HL-60/S4 treated with retinoic acid at 250 ng/mL for 4 days and 3 days (cell line): ENCODE data around the gene BLVRA.
"Not testable (repeated sequence)": the region's sequence is repeated elsewhere in the genome, so short reads cannot be mapped to it uniquely, and the experiment has no call there.

ENCODE experiments used
- in situ Hi-C: fragments of 300-500 bp; cut with MboI; formaldehyde crosslinking; loops from 2 replicates; pipeline ENCODE4 v1.7.0; 2022; ENCODE audit warnings: low sequenced_read_pairs

The BLVRA gene

DNA sequence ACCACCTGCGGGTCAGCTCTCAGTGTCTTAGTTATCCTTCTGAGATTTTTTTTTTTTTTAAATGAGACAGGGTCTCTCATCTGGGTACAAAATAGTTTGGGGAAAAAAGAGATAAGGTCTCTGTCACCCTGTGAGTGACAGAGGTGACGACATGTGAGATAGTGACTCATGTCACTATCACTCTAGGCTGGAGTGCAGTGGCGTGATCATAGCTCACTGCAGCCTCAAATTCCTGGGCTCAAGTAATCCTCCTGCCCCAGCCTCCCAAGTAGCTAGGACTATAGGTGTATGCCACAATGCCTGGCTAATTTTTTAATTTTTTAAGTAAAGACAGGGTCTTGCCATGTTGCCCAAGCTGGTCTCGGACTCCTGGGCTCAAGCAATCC is 10.4 kb downstream of the BLVRA start:
- in situ Hi-C loops, result no loop called here

DNA sequence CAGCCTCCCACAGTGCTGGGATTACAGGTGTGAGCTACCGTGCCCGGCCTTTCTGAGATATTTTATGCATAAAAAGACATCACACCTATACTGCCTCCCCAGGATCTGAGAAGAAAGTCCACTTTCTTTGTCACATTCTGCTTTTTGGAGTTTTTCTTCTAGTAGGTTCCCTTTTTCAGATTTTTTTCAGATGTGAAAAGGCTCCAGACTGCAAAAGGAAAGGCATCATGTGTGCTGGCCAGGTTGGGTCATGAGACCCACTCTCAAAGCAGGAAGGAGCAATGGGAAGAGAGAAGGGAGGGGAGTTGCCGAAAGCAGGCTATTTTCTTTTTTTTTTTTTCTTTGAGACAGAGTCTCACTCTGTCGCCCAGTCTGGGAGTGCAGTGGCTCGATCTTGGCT is 10.8 kb downstream of the BLVRA start:
- in situ Hi-C loops, result no loop called here

DNA sequence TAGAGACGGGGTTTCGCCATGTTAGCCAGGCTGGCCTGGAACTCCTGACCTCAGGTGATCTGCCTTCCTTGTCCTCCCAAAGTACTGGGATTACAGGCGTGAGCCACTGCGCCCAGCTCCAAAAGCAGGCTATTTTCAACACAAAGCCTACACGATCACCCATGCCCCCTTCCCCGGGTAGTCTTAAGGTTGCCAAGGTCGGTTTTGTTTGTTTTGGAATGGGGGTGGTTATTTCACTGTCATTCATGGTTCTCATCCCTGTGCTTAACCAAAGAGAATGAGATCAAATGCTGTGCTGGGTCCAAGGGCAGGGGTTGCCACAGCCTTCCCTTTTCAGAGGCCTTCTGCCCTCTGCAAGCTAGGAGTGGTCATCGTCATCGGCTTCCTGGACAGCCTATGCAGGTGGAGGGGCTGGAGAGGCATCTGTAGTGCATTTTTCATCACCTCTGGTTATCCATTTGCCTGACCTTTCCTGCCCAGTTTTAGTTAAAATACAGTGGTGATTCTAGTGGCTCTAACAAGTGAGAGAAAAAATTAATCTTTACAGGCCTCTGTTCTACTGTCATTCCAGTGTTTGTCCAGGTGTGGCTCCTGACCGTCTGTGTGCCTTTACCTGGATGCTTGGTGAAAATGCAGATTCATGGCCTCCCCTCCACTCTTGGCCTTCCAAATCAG is 11.4 kb downstream of the BLVRA start:
- in situ Hi-C loops, result no loop called here

- in situ Hi-C loops, result no loop called here
Measured at GRCh38 chr7:43771128-43771527, 12.6 kb downstream of the BLVRA start.

DNA sequence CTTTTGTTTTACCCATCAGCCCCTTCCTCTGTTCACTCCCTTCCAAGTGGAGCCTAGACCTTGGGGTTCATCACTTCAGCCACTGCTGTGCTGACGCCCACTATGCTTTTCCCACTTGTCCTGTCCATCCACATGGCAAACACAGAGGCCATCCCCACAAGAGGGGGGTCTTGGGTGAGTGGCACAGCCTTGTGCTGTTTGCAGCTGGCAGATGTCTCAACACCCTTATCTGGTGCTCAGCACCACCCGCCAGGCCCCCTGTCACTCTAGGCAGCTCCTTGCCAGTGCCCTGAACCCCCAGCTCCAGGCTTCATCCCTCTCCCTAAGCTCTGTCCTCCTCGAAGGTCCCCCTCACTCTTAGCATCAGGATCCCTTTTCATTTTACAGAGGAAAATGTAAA is 13.1 kb downstream of the BLVRA start:
- in situ Hi-C loops, result no loop called here

DNA sequence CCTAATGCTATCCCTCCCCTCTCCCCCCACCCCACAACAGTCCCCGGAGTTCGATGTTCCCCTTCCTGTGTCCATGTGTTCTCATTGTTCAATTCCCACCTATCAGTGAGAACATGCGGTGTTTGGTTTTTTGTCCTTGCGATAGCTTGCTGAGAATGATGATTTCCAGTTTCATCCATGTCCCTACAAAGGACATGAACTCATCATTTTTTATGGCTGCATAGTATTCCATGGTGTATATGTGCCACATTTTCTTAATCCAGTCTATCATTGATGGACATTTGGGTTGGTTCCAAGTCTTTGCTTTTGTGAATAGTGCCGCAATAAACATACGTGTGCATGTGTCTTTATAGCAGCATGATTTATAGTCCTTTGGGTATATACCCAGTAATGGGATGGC is 14.8 kb downstream of the BLVRA start:
- in situ Hi-C loops, result not testable (repeated sequence)

- in situ Hi-C loops, result not testable (repeated sequence)
Measured at GRCh38 chr7:43775255-43775654, 16.8 kb downstream of the BLVRA start.

GRCh38 chr7:43778293-43779044 is 20.0 kb downstream of the BLVRA start:
- in situ Hi-C loops, result not testable (repeated sequence)

DNA sequence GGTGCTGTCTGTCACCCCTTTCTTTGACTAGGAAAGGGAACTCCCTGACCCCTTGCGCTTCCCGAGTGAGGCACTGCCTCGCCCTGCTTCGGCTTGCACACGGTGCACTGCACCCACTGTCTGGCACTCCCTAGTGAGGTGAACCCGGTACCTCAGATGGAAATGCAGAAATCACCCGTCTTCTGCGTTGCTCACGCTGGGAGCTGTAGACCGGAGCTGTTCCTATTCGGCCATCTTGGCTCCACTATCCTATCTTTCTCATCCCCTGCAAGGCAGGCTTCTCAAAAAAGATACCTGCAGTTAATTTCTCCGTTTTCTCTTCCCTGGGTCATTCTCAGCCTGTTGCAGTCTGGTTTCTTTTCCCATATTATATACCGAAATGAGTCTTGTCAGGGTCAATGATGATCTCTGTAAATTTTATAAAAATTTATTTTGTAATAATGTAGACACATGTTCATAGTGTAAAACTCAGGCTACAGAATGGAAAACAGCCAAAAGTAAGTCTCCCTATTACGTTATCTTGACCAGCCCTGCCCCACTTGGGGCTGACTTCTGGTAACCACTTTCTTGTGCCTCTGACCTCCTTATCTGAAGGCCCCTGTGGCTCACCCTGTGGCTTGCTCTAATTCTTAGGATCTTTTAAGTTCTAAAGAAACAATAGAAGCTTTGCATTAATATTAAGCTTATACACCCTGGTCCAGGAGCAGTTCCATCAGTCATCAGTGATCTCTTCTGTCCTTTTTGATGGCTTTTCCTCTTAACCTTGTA is 20.7 kb downstream of the BLVRA start:
- in situ Hi-C loops, result no loop called here

DNA sequence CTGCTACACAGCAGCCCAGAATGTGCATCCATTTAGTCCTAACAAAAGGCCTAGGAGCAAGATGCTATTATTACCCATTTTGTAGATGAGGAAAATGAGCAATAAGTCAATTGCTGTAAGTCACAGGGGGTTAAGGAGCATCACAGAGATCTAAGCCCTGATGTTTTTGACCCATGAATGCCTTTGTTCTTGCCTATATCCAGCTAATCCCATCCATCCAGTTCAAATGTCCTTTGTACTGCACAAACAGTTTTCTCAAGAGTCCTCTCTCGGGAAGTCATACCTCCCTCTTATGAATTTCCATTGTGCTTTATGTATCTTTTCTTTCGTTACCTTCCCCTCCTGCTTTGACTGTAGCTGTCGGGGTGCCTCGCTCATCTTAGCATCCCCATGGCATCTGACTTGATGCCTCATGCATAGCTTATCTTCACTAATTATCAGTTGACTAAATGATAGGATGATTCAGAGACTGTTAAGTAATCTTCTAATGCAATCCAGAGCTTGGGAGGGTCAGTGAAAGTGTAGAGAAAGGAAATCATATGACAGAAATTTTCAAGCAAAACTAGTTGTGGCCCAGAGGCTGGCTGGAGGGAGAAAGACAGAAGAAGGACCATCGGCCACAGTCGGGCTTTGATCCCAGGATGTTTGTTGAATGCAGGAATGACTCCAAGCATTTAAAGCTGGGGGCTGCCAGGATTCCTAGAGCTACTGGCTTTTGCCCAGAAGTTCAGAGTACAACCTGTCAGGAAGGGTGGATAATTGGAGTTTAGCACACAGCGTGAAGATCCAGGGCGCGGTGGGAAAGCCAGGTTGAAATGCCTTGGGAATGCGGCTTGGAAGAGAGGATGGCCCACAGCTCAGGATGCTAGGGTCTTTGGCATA is 23.5 kb downstream of the BLVRA start:
- in situ Hi-C loops, result no loop called here

DNA sequence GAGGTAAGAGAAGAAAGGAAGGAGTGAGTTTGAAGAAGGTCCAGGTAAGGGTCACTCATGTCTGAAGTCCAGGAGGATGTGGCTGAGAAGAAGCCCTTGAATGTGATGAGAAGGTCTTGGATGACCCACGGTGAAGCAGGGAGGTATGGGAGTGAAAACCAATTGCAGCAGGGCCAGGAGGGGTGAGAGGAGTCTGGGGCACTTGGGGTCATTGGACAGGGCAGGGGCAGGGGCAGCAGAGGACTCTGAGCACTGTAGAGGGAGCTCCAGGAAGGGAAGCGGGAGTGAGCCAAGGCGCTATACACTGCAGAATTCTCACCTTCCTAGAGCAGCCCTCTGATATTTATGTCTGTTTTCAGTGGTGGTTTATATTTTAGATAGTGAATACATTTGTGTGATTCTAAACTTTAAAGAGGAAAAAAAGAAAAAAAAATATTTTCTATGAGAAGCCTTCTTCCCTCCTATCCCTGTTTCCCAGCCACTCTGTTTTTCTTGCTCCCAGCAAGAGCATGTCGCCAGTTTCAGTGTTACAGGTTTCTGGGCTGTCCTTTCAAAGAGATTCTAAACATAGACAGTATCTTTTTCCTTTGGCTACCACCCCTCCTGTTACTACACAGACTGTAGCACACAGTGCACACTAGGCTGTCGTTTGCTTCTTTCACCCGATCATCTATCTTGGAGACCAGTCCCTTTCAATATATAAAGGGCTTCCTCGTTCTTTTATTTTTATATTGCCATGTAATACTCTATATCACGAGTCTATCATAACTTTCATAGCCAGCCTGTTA is 24.5 kb downstream of the BLVRA start:
- in situ Hi-C loops, result no loop called here

GRCh38 chr7:43784030-43784584 is 25.6 kb downstream of the BLVRA start:
- in situ Hi-C loops, result no loop called here

- in situ Hi-C loops, result not testable (repeated sequence)
Measured at GRCh38 chr7:43784585-43785087, 26.2 kb downstream of the BLVRA start.

DNA sequence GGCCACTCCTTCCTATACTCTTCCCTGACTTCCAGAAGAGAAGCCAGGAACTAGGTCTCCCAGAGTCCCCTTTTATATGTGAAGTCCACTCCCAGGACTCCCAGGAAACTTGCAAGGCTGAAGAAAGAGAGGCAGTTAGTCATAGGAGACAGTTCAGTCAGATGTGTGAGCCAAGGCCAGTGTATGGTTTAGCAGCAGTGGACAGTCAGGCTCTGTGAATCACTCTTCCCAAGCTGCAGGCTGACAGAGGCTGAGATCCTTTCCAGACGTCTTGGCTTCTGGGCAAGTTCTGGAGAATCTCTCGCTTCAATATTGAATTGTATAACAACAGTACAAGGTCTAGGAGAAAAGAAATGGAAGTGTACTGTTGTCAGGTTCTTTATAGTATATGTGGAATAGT is 26.9 kb downstream of the BLVRA start:
- in situ Hi-C loops, result no loop called here

DNA sequence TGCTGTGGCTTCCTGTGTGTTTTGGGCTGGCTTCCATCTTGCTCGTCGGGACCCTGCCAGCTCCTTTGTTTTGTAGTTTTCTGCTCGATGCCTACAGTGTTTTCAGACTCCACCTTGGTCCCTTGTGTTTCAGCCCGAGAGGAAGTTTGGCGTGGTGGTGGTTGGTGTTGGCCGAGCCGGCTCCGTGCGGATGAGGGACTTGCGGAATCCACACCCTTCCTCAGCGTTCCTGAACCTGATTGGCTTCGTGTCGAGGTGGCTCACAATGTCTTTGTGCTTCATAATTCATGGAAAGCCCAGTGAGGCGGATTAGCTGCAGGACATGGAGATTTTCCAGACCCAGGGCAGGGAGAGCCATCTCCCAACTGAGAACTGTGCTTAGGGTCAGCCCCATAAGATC is 29.3 kb downstream of the BLVRA start:
- in situ Hi-C loops, result no loop called here

GRCh38 chr7:43790006-43790405 is 31.5 kb downstream of the BLVRA start:
- in situ Hi-C loops, result no loop called here

- in situ Hi-C loops, result no loop called here
Measured at GRCh38 chr7:43790834-43791233, 32.4 kb downstream of the BLVRA start.

- in situ Hi-C loops, result no loop called here
Measured at GRCh38 chr7:43791665-43792064, 33.2 kb downstream of the BLVRA start.

DNA sequence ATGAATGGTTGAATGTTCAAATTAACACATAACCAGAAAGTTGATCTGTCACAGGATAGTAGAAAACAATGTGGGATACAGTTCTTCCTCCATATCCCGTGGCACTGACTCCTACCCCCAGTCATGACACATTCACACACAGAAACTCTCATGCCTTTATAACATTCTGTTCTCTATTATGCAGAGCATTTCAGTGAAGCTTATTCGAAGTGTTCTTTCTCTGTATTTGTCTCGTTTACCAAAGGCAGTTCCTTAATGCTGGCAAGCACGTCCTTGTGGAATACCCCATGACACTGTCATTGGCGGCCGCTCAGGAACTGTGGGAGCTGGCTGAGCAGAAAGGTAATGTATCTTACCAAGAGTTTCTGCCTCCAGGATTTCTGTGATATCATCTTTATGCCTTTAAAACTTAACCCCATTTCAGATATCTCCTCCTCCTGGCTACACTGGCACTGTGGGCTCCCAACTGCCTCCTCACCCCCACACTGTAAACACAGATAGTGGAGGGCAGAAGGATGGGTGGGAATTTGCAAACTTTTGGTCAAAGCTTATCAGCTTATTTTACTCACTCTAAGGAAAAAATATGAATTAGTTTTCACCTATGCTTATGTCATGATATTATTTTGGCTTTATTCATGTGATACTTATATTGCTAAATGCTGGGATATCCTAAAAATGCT is 34.1 kb downstream of the BLVRA start:
- in situ Hi-C loops, result no loop called here
